ENCODE data around the gene PTPRD.

- no peak for TF ChIP-seq RNF2 (IDR thresholded peaks at IDR 0.05)
- no peak for TF ChIP-seq MAX (CRISPR knock-in tag; IDR thresholded peaks at IDR 0.05)
These were observed 2311.5 kb downstream of the PTPRD start for GRCh38 chr9:8301296-8301695.
